Fibroblast of lung (primary cell): Measurements from ENCODE around the gene ZBTB8B. TPM values are rescaled to one million over a fixed set of nuclear protein-coding genes. Genes with fewer than 3 reads are reported as not detected.

Experiments
- DNase-seq, 2 donors: peaks; one replicate each; pipeline versions ENCODE4 v3.0.0 to v3.0.0-alpha.2; 2010; ENCODE audit warnings: low read depth in 2 of 2
- H2AFZ ChIP-seq: 2 replicates; pipeline ENCODE4 v1.5.1; 2012; ENCODE audit warnings: low read length, control low read depth, inconsistent platforms
- H3K27ac ChIP-seq: 2 replicates; pipeline ENCODE4 v1.5.1; 2011; ENCODE audit warnings: low read length, control low read depth; ENCODE audit not compliant: insufficient read depth
- H3K27me3 ChIP-seq: 2 replicates; pipeline ENCODE4 v1.5.1; 2011; ENCODE audit warnings: mild to moderate bottlenecking, low read length; ENCODE audit not compliant: control insufficient read depth, insufficient read depth
- H3K36me3 ChIP-seq: 2 replicates; pipeline ENCODE4 v1.5.1; 2011; ENCODE audit warnings: low read length; ENCODE audit not compliant: control insufficient read depth, insufficient read depth
- H3K4me1 ChIP-seq: 2 replicates; pipeline ENCODE4 v1.5.1; 2011; ENCODE audit warnings: low read length; ENCODE audit not compliant: control insufficient read depth, insufficient read depth; ENCODE audit errors: extremely low read depth
- H3K4me2 ChIP-seq: 2 replicates; pipeline ENCODE4 v1.5.1; 2011; ENCODE audit warnings: low read length, control low read depth; ENCODE audit not compliant: insufficient read depth; ENCODE audit errors: extremely low read depth
- H3K4me3 ChIP-seq, 4 experiments: fragments of 200-600 bp in 1 of 4; sonication (generic) in 1 of 4; replicated peaks in 1 of 4; 2 replicates each; pipeline ENCODE4 v1.5.1; 2011 to 2016; ENCODE audit warnings: low read length in 4 of 4, low read depth in 3 of 4, mild to moderate bottlenecking in 3 of 4, control low read depth in 2 of 4, inconsistent platforms in 1 of 4, mixed read lengths in 1 of 4; ENCODE audit not compliant: insufficient read depth in 1 of 4; ENCODE audit errors: control extremely low read depth in 1 of 4
- H3K79me2 ChIP-seq: 2 replicates; pipeline ENCODE4 v1.5.1; 2012; ENCODE audit warnings: mild to moderate bottlenecking, low read length, inconsistent platforms; ENCODE audit not compliant: control insufficient read depth, insufficient read depth
- H3K9ac ChIP-seq: 2 replicates; pipeline ENCODE4 v1.5.1; 2011; ENCODE audit warnings: mild to moderate bottlenecking, low read length, control low read depth; ENCODE audit not compliant: insufficient read depth
- H3K9me3 ChIP-seq: 2 replicates; pipeline ENCODE4 v1.5.1; 2012; ENCODE audit warnings: low read depth, low read length; ENCODE audit not compliant: control insufficient read depth, insufficient read depth
- H4K20me1 ChIP-seq: 2 replicates; pipeline ENCODE4 v1.5.1; 2011; ENCODE audit warnings: low read length; ENCODE audit not compliant: control insufficient read depth, insufficient read depth; ENCODE audit errors: extremely low read depth
- CTCF ChIP-seq, 2 donors: IDR thresholded peaks in 1 of 2; conservative IDR thresholded peaks in 1 of 2; 1 replicate in 1 of 2; 2 replicates in 1 of 2; pipeline ENCODE4 v1.5.1; 2011 to 2012; ENCODE audit warnings: low read length in 2 of 2, control low read depth in 1 of 2, inconsistent platforms in 1 of 2, low read depth in 1 of 2, mild to moderate bottlenecking in 1 of 2
- EZH2 ChIP-seq: IDR thresholded peaks from 2 replicates; pipeline ENCODE4 v1.5.1; 2012; ENCODE audit warnings: low read length, control low read depth, mild to moderate bottlenecking; ENCODE audit errors: missing control alignments
- polyA minus RNA-seq: library from RNA; depleted of rRNA, polyadenylated mRNA; stranded (reverse); fragments of >200 nt; gene quantifications from 2 replicates; pipeline ENCODE4 v1.2.3, GENCODE V29; 2011; ENCODE audit warnings: low replicate concordance
- polyA plus RNA-seq, 2 donors: library from polyadenylated mRNA; depleted of rRNA in 1 of 2; stranded (reverse) in 1 of 2; unstranded in 1 of 2; fragments of >200 nt; gene quantifications; 2 replicates each; pipeline ENCODE4 v1.2.1, GENCODE V29; 2011 to 2012; ENCODE audit warnings: missing spikeins in 1 of 2
- total RNA-seq: library from RNA; depleted of rRNA; stranded (reverse); fragments of >200 nt; gene quantifications from 2 replicates; pipeline ENCODE4 v1.2.1, GENCODE V29; 2014

Gene ZBTB8B
- not detected in 2 replicates for total RNA-seq
- polyA plus RNA-seq: not detected in 2 replicates
- polyA plus RNA-seq (2012): not detected in 2 replicates
- polyA minus RNA-seq: not detected in 2 replicates

GRCh38 chr1:32464716-32465577 is at the start of gene ZBTB8B:
Gene ZBTB8B, plus strand, starts transcription at chr1:32465072. Its CDS starts 5,553 bp downstream, at chr1:32470625.
- no peak within 1 kb of the TSS for H3K27ac ChIP-seq
- peaks cover 2% of the 10 kb centered on the region for H3K4me1 ChIP-seq
- peak; percentile 68 to 78 for DNase-seq
- no peaks in the 10 kb centered on the region for H4K20me1 ChIP-seq
- peak within 1 kb of the TSS; percentile 16 to 60 (median 38) for H3K4me3 ChIP-seq
- H3K79me2 ChIP-seq: no peaks in the 10 kb centered on the region
- no peak within 1 kb of the TSS for H2AFZ ChIP-seq
- H3K9ac ChIP-seq: no peak within 1 kb of the TSS
- TF ChIP-seq EZH2 (peak; percentile 53), CTCF (conservative IDR thresholded peaks at IDR 0.05 in 1 of 2, IDR thresholded peaks at IDR 0.05 in 1 of 2; ENCODE audit: low read depth in 1 of 2, low read length in 2 of 2) (no peak)
- no peaks in the 10 kb centered on the region for H3K36me3 ChIP-seq
- peak within 1 kb of the TSS; percentile 76 for H3K4me2 ChIP-seq
- H3K9me3 ChIP-seq: no peaks in the 10 kb centered on the region
- peaks cover 30% of the 10 kb centered on the region for H3K27me3 ChIP-seq

GRCh38 chr1:32421775-32422174 is 43.1 kb upstream of the ZBTB8B start:
- Histone ChIP-seq H4K20me1 (no peaks in the 10 kb centered on the region), H3K79me2 (no peaks in the 10 kb centered on the region), H3K4me3 (no peak overlapping the region), H3K27ac (no peak overlapping the region), H3K36me3 (no peaks in the 10 kb centered on the region), H3K4me2 (no peak overlapping the region), H3K4me1 (no peaks in the 10 kb centered on the region), H3K9ac (no peak overlapping the region), H2AFZ (no peak overlapping the region), H3K9me3 (no peaks in the 10 kb centered on the region), H3K27me3 (peaks cover 20% of the 10 kb centered on the region)
- TF ChIP-seq CTCF (conservative IDR thresholded peaks at IDR 0.05 in 1 of 2, IDR thresholded peaks at IDR 0.05 in 1 of 2; ENCODE audit: low read depth in 1 of 2, low read length in 2 of 2) (no peak), EZH2 (no peak)
- no peak for DNase-seq

GRCh38 chr1:32426489-32427255 is 38.2 kb upstream of the ZBTB8B start:
- no peak overlapping the region for H2AFZ ChIP-seq

More at GRCh38 chr1:32426489-32427255, 38.2 kb upstream of the ZBTB8B start:
- Histone ChIP-seq H3K9me3 (no peaks in the 10 kb centered on the region), H3K27me3 (peaks cover 33% of the 10 kb centered on the region), H3K79me2 (no peaks in the 10 kb centered on the region), H3K4me2 (no peak overlapping the region), H3K4me3 (peak overlapping the region in 1 of 4 experiments; percentile 19), H3K9ac (no peak overlapping the region), H3K27ac (no peak overlapping the region), H4K20me1 (no peaks in the 10 kb centered on the region), H3K4me1 (no peaks in the 10 kb centered on the region), H3K36me3 (no peaks in the 10 kb centered on the region)
- TF ChIP-seq CTCF (conservative IDR thresholded peaks at IDR 0.05 in 1 of 2, IDR thresholded peaks at IDR 0.05 in 1 of 2; ENCODE audit: low read depth in 1 of 2, low read length in 2 of 2) (no peak), EZH2 (no peak)
- DNase-seq: peak in 1 of 2 donors; percentile 25
